ENCODE data around the gene SGTA. TPM values are rescaled to one million over a fixed set of nuclear protein-coding genes. Genes with fewer than 3 reads are reported as not detected.

Gene SGTA
- total RNA-seq, 1 donor from 2014 or later = 72.6 TPM

- Histone ChIP-seq H3K36me3 (peaks cover 74% of the 10 kb centered on the region), H3K9me3 (replicated peaks) (no peaks in the 10 kb centered on the region), H3K27ac (replicated peaks) (no peak overlapping the region), H3K4me3 (no peak overlapping the region), H3K27me3 (ENCODE audit: low read depth) (no peaks in the 10 kb centered on the region), H3K4me1 (no peaks in the 10 kb centered on the region)
- intact Hi-C loops (cut with micrococcal nuclease) = no loop called here
- TF ChIP-seq CTCF (IDR thresholded peaks at IDR 0.05; ENCODE audit: borderline replicate concordance) = no peak
- no peak for DNase-seq
These were observed 27.7 kb downstream of the SGTA start for GRCh38 chr19:2755448-2755705.

GRCh38 chr19:2754659-2755447, 28.2 kb downstream of the SGTA start:
- no peaks in the 10 kb centered on the region for H3K27me3 ChIP-seq (ENCODE audit: low read depth)
- H3K36me3 ChIP-seq = peaks cover 68% of the 10 kb centered on the region
- H3K4me1 ChIP-seq = no peaks in the 10 kb centered on the region
- no peak overlapping the region for H3K4me3 ChIP-seq
- intact Hi-C loops (cut with micrococcal nuclease) = no loop called here
- TF ChIP-seq CTCF (IDR thresholded peaks at IDR 0.05; ENCODE audit: borderline replicate concordance) = no peak
- no peaks in the 10 kb centered on the region for H3K9me3 ChIP-seq (replicated peaks)
- DNase-seq = no peak
- H3K27ac ChIP-seq (replicated peaks) = no peak overlapping the region

GRCh38 chr19:2751438-2751830, 31.6 kb downstream of the SGTA start:
- no peak for DNase-seq

GRCh38 chr19:2750808-2751437, 32.1 kb downstream of the SGTA start:
- peaks cover 29% of the 10 kb centered on the region for H3K36me3 ChIP-seq
- H3K4me1 ChIP-seq = peaks cover 3% of the 10 kb centered on the region
- TF ChIP-seq CTCF (IDR thresholded peaks at IDR 0.05; ENCODE audit: borderline replicate concordance) = no peak
- DNase-seq = no peak
- H3K4me3 ChIP-seq = no peak overlapping the region
- no peaks in the 10 kb centered on the region for H3K27me3 ChIP-seq (ENCODE audit: low read depth)
- intact Hi-C loops (cut with micrococcal nuclease) = no loop called here
- no peak overlapping the region for H3K27ac ChIP-seq (replicated peaks)
- no peaks in the 10 kb centered on the region for H3K9me3 ChIP-seq (replicated peaks)

More at GRCh38 chr19:2751438-2751830, 31.6 kb downstream of the SGTA start:
- H3K4me1 ChIP-seq = peaks cover 3% of the 10 kb centered on the region
- H3K36me3 ChIP-seq = peaks cover 34% of the 10 kb centered on the region
- intact Hi-C loops (cut with micrococcal nuclease) = no loop called here
- no peak for TF ChIP-seq CTCF (IDR thresholded peaks at IDR 0.05; ENCODE audit: borderline replicate concordance)
- no peak overlapping the region for H3K4me3 ChIP-seq
- H3K9me3 ChIP-seq (replicated peaks) = no peaks in the 10 kb centered on the region
- H3K27ac ChIP-seq (replicated peaks) = no peak overlapping the region
- no peaks in the 10 kb centered on the region for H3K27me3 ChIP-seq (ENCODE audit: low read depth)

GRCh38 chr19:2747349-2747748, 35.7 kb downstream of the SGTA start:
- TF ChIP-seq CTCF (IDR thresholded peaks at IDR 0.05; ENCODE audit: borderline replicate concordance) = no peak
- intact Hi-C loops (cut with micrococcal nuclease) = loop anchor here (5.0 kb wide), 1 partner anchor 100 kb away; no protein-coding TSS in a partner anchor
- Histone ChIP-seq H3K27me3 (ENCODE audit: low read depth) (no peaks in the 10 kb centered on the region), H3K9me3 (replicated peaks) (no peaks in the 10 kb centered on the region), H3K27ac (replicated peaks) (no peak overlapping the region), H3K4me1 (peaks cover 3% of the 10 kb centered on the region), H3K4me3 (no peak overlapping the region), H3K36me3 (no peaks in the 10 kb centered on the region)
- no peak for DNase-seq

Measured in left ventricle myocardium inferior (tissue), 1 donor.